Astrocyte (in vitro differentiated cells and primary cell): ENCODE measurements around the gene PITX1.

ENCODE experiments used
- CTCF ChIP-seq: IDR thresholded peaks from 2 replicates; pipeline ENCODE4 v1.5.1; 2011; ENCODE audit warnings: low read depth, mild to moderate bottlenecking, inconsistent platforms, low read length, moderate library complexity; ENCODE audit not compliant: insufficient read depth
- EZH2 ChIP-seq: IDR thresholded peaks from 2 replicates; pipeline ENCODE4 v1.6.1; 2012; ENCODE audit warnings: mild to moderate bottlenecking, low read length, inconsistent platforms; ENCODE audit not compliant: insufficient read depth

DNA sequence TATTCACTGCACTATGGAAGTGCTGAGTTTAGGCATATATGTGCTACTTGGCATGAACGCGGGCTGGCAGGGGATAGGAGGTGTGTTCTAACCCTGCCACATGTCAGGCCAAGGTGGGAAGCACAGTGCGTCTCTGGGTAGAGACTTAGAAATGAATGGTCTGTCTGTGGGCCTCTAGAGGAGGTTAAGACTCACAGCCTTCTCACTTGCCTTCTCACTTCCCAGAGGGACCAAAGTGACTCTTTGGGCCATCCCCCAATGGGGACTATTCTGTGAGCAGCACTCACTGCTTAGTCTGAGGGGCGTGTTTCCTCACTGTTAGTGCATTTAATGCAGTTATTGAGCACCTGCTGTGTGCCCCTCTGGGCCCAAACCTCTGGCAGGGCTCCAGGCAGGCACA, 2.4 kb upstream of the PITX1 start:
- TF ChIP-seq CTCF (no peak), EZH2 (no peak)
